ENCODE measurements around the gene CSAD.
"Not testable (repeated sequence)": the region's sequence is repeated elsewhere in the genome, so short reads cannot be mapped to it uniquely, and the experiment has no call there.

DNA sequence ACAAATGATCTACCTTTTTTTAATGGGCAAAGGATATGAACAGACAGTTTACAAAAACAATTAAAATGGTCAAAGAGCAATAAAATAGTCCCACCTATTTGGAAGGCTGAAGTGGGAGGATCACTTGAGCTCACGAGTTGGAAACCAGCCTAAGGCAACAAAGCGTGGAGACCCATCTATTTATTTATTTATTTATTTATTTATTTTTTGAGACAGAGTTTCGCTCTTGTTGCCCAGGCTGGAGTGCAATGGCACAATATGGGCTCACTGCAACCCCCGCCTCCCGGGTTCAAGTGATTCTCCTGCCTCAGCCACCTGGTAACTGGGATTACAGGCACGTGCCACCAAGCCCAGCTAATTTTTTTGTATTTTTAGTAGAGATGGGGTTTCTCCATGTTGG, 3.3 kb downstream of the CSAD start:
- TF ChIP-seq, protein P1, sequence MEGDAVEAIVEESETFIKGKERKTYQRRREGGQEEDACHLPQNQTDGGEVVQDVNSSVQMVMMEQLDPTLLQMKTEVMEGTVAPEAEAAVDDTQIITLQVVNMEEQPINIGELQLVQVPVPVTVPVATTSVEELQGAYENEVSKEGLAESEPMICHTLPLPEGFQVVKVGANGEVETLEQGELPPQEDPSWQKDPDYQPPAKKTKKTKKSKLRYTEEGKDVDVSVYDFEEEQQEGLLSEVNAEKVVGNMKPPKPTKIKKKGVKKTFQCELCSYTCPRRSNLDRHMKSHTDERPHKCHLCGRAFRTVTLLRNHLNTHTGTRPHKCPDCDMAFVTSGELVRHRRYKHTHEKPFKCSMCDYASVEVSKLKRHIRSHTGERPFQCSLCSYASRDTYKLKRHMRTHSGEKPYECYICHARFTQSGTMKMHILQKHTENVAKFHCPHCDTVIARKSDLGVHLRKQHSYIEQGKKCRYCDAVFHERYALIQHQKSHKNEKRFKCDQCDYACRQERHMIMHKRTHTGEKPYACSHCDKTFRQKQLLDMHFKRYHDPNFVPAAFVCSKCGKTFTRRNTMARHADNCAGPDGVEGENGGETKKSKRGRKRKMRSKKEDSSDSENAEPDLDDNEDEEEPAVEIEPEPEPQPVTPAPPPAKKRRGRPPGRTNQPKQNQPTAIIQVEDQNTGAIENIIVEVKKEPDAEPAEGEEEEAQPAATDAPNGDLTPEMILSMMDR (conservative IDR thresholded peaks at IDR 0.05; ENCODE audit: low read depth, low read length) = not testable (repeated sequence)
- not testable (repeated sequence) for TF ChIP-seq EZH2 (IDR thresholded peaks at IDR 0.05; ENCODE audit: borderline replicate concordance, low read depth, low read length, poor library complexity, severe bottlenecking)
